K562 (cell line): ENCODE results near the gene UBE2D2. TPM values are rescaled to one million over a fixed set of nuclear protein-coding genes. Genes with fewer than 3 reads are reported as not detected.
A peak's percentile ranks its signal among the peaks of the same experiment; 100 is the strongest.

Source experiments
- ATAC-seq: fragments of 200-7000 bp; cut with Tn5 transposase; 3 replicates; pipeline ENCODE4 v1.9.1; 2020; ENCODE audit warnings: moderate library complexity
- BruUV-seq: library from RNA; stranded (reverse); fragments of 400-500 nt; replicated peaks from 2 replicates; lab custom pipeline; 2021; lab: Mats Ljungman, UMichigan
- CTCF ChIA-PET: fragments of 300-600 bp; formaldehyde crosslinking; extraction: SDS; loops from one replicate; lab custom pipeline; 2021; ENCODE audit warnings: low intra/inter-chr PET ratio; lab: Yijun Ruan, JAX
- POLR2A ChIA-PET: fragments of 300-600, 350-650 bp; sonication (Branson Sonifier 250); formaldehyde crosslinking; extraction: SDS; loops from one replicate; lab custom pipeline; 2021; ENCODE audit warnings: antibody characterized with exemption, inconsistent platforms; lab: Yijun Ruan, JAX
- DNase-seq, 4 experiments: peaks; one replicate each; pipeline versions ENCODE4 v3.0.0 to v3.0.0-alpha.2; 2011 to 2018; ENCODE audit warnings: low spot score in 3 of 4, mixed read lengths in 3 of 4; ENCODE audit errors: extremely low read depth in 1 of 4
- FAIRE-seq: peaks from 2 replicates; lab custom pipeline; 2011; peaks lifted over from hg19 to GRCh38; lab: Jason Lieb, UNC
- H2AFZ ChIP-seq: 2 replicates; pipeline ENCODE4 v1.6.0; 2011; ENCODE audit warnings: low read depth, low read length, control low read depth, inconsistent platforms
- H3K27ac ChIP-seq: fragments of 200-600 bp; 3 replicates; pipeline ENCODE4 v1.8.0; 2011; ENCODE audit warnings: low read depth, mild to moderate bottlenecking, control low read depth, inconsistent platforms, low read length, moderate library complexity, mixed read lengths; ENCODE audit errors: extremely low read depth
- H3K27me3 ChIP-seq, 2 experiments: fragments of 300-600 bp in 1 of 2; 2 replicates in 1 of 2; 3 replicates in 1 of 2; pipeline versions ENCODE4 v1.6.0 to v1.8.0; 2011; ENCODE audit warnings: inconsistent platforms in 2 of 2, low read length in 2 of 2, mild to moderate bottlenecking in 1 of 2, mixed read lengths in 1 of 2, moderate library complexity in 1 of 2; ENCODE audit not compliant: control insufficient read depth in 2 of 2, insufficient read depth in 2 of 2
- H3K36me3 ChIP-seq: fragments of 300-600 bp; 3 replicates; pipeline ENCODE4 v1.8.0; 2011; ENCODE audit warnings: mild to moderate bottlenecking, low read length, inconsistent platforms; ENCODE audit not compliant: control insufficient read depth, insufficient read depth
- H3K4me1 ChIP-seq, 2 experiments: fragments of 200-600 bp in 1 of 2; replicated peaks in 1 of 2; 2 replicates in 1 of 2; 3 replicates in 1 of 2; pipeline versions ENCODE4 v1.5.1 to v1.8.0; 2011; ENCODE audit warnings: inconsistent platforms in 2 of 2, low read length in 2 of 2, mild to moderate bottlenecking in 1 of 2, mixed read lengths in 1 of 2, moderate library complexity in 1 of 2; ENCODE audit not compliant: control insufficient read depth in 2 of 2, insufficient read depth in 2 of 2
- H3K4me2 ChIP-seq: 2 replicates; pipeline ENCODE4 v1.6.1; 2011; ENCODE audit warnings: low read length, control low read depth, inconsistent platforms, mixed read lengths; ENCODE audit not compliant: insufficient read depth
- H3K4me3 ChIP-seq: fragments of 200-600 bp; sonication (generic), shearing (Covaris generic); 2 replicates; pipeline ENCODE4 v1.5.1; 2016; ENCODE audit warnings: control low read depth, inconsistent platforms
- H3K79me2 ChIP-seq: fragments of 200-600 bp; 3 replicates; pipeline ENCODE4 v1.8.0; 2011; ENCODE audit warnings: low read length, inconsistent platforms; ENCODE audit not compliant: control insufficient read depth, insufficient read depth
- H3K9ac ChIP-seq, 2 experiments: 2 replicates each; pipeline versions ENCODE4 v1.6.0 to v1.6.1; 2011; ENCODE audit warnings: low read depth in 2 of 2, low read length in 2 of 2, control low read depth in 1 of 2, inconsistent platforms in 1 of 2, mild to moderate bottlenecking in 1 of 2, mixed read lengths in 1 of 2; ENCODE audit not compliant: insufficient read depth in 1 of 2
- H3K9me1 ChIP-seq: one replicate; pipeline ENCODE4 v1.6.0; 2011; ENCODE audit warnings: inconsistent platforms, mild to moderate bottlenecking, low read length, moderate library complexity; ENCODE audit not compliant: control insufficient read depth, insufficient read depth
- H3K9me3 ChIP-seq: replicated peaks from 2 replicates; pipeline ENCODE4 v1.5.1; 2011; ENCODE audit warnings: low read depth, low read length, inconsistent platforms; ENCODE audit not compliant: control insufficient read depth, insufficient read depth
- H4K20me1 ChIP-seq: replicated peaks from 2 replicates; pipeline ENCODE4 v1.6.1; 2011; ENCODE audit warnings: low read length, inconsistent platforms, mixed read lengths; ENCODE audit not compliant: control insufficient read depth, insufficient read depth
- ATF2 ChIP-seq: sonication (generic); formaldehyde crosslinking; IDR thresholded peaks from 2 replicates; pipeline ENCODE4 v1.8.1; 2022; ENCODE audit warnings: missing genetic modification reagents
- ETS1 ChIP-seq: conservative IDR thresholded peaks from 2 replicates; pipeline ENCODE4 v1.6.1; 2011; ENCODE audit warnings: low read depth, mild to moderate bottlenecking, low read length; ENCODE audit not compliant: control insufficient read depth
- GTF2F1 ChIP-seq: IDR thresholded peaks from 2 replicates; pipeline ENCODE4 v1.6.1; 2011; ENCODE audit warnings: low read depth, low read length, improper control_type of control experiment
- KLF16 ChIP-seq: IDR thresholded peaks from 2 replicates; pipeline ENCODE4 v1.6.1; 2016; ENCODE audit warnings: antibody characterized with exemption
- SREBF2 ChIP-seq: sonication (generic); formaldehyde crosslinking; IDR thresholded peaks from 2 replicates; pipeline ENCODE4 v1.4.0; 2020; ENCODE audit warnings: mild to moderate bottlenecking, missing genetic modification reagents
- ZNF232 ChIP-seq: sonication (generic); formaldehyde crosslinking; IDR thresholded peaks from 2 replicates; pipeline ENCODE4 v1.8.0; 2022; ENCODE audit warnings: mild to moderate bottlenecking, missing genetic modification reagents
- ZNF780A ChIP-seq: fragments of 250-450 bp; sonication (Bioruptor Pico); IDR thresholded peaks from 2 replicates; pipeline ENCODE4 v1.5.0; 2021; ENCODE audit warnings: mild to moderate bottlenecking
- WGBS: fragments of 100-300 bp; shearing (Covaris generic); methylation state at CpG from one replicate; pipeline ENCODE4 v1.1.6; 2016; ENCODE audit warnings: low coverage, mixed read lengths; ENCODE audit not compliant: insufficient coverage; ENCODE audit errors: missing lambda C conversion rate; 5-methylcytosine and 5-hydroxymethylcytosine counted together
- in situ Hi-C: fragments of 300-500 bp; cut with MboI; formaldehyde crosslinking; loops from 4 replicates; pipeline ENCODE4 v1.15.0; 2018; ENCODE audit warnings: inconsistent platforms, mixed read lengths
- intact Hi-C: fragments of 100-400 bp; cut with micrococcal nuclease; formaldehyde crosslinking; loops from 2 replicates; pipeline ENCODE4 v1.14.2; 2022
- polyA plus RNA-seq, 8 experiments: library from polyadenylated mRNA; depleted of rRNA in 4 of 8; stranded (reverse) in 5 of 8; unstranded in 3 of 8; fragments of >200 nt; fragmentation: Nextera tagmentation in 2 of 8; fragmentation: Illumina TruSeq in 1 of 8; extraction: Ambion mirVana in 2 of 8; extraction: Trizol in 1 of 8; gene quantifications; 2 replicates each; pipeline versions ENCODE4 v1.2.1 to v1.2.3, GENCODE V29; 2011 to 2014; ENCODE audit warnings: inconsistent platforms in 1 of 8, missing spikeins in 1 of 8
- total RNA-seq, 7 experiments: library from RNA; depleted of rRNA in 6 of 7; stranded (reverse); fragments of >200 nt in 6 of 7; fragmentation: Illumina TruSeq in 2 of 7; extraction: Trizol in 2 of 7; gene quantifications; 2 replicates each; pipeline versions ENCODE4 v1.2.1 to v1.2.3, GENCODE V29; 2011 to 2021; ENCODE audit warnings: low replicate concordance in 1 of 7
- TF ChIP-seq, protein P1 (sequence below), 2 experiments: fragments of 250-450 bp in 1 of 2; fragments of 450-650 bp in 1 of 2; sonication (Bioruptor Pico) in 1 of 2; IDR thresholded peaks; 2 replicates each; pipeline versions ENCODE4 v1.6.1 to v1.8.0; 2016 to 2021; ENCODE audit warnings: mild to moderate bottlenecking in 2 of 2, moderate library complexity in 2 of 2, missing compliant biosample characterization in 1 of 2, missing genetic modification characterization in 1 of 2

UBE2D2 gene
- total and polyA plus RNA-seq, 9 of the 15 experiments (the other 6 are each of a cell fraction or from before 2014, with no cell fraction given): 53.6 to 198 (median 122) TPM

GRCh38 chr5:139588962-139589361 is 27.8 kb downstream of the UBE2D2 start:
- CTCF ChIA-PET: no interaction called here
- 95% methylated on average over 6 of the region's 6 CpGs for WGBS
- in situ Hi-C loops: no loop called here

More at GRCh38 chr5:139588962-139589361, 27.8 kb downstream of the UBE2D2 start:
- Histone ChIP-seq H4K20me1 (no peaks in the 10 kb centered on the region; the same call in none of the 2 replicates), H2AFZ (no peak overlapping the region), H3K27me3 (no peaks in the 10 kb centered on the region), H3K36me3 (peaks cover 34% of the 10 kb centered on the region; the same call in 2 of the 3 replicates), H3K9ac (no peak overlapping the region), H3K4me1 (peaks cover 4 to 5% of the 10 kb centered on the region in 2 experiments; a peak in 2 of 5 replicates), H3K79me2 (peaks cover 87% of the 10 kb centered on the region), H3K9me3 (no peaks in the 10 kb centered on the region), H3K27ac (peak overlapping the region; percentile 3; the same call in 1 of the 3 replicates), H3K4me3 (no peak overlapping the region), H3K4me2 (no peak overlapping the region), H3K9me1 (no peaks in the 10 kb centered on the region)
- POLR2A ChIA-PET: interaction anchor here (0.6 to 2.2 kb wide), 8 partner anchors 9 to 205 kb away, joined by 3 to 14 read pairs (median 3); no protein-coding TSS in a partner anchor
- no TSS peak for BruUV-seq
- intact Hi-C loops: no loop called here
- ATAC-seq (no peak; the same call in 2 of the 3 replicates), DNase-seq (no peak), FAIRE-seq (no peak)
- TF ChIP-seq ZNF780A (CRISPR knock-in tag) (no peak), ETS1 (no peak), SREBF2 (no peak), GTF2F1 (no peak), KLF16 (no peak), ATF2 (CRISPR knock-in tag) (no peak), ZNF232 (CRISPR knock-in tag) (no peak)
- TF ChIP-seq, protein P1, sequence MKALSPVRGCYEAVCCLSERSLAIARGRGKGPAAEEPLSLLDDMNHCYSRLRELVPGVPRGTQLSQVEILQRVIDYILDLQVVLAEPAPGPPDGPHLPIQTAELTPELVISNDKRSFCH (CRISPR knock-in tag; IDR thresholded peaks at IDR 0.05): no peak
- TF ChIP-seq, protein P1 (tag; IDR thresholded peaks at IDR 0.05): no peak
- TF ChIP-seq, all 486 proteins: peak for 0
